ENCODE data around the gene ADORA3.
"Not testable (repeated sequence)": the region's sequence is repeated elsewhere in the genome, so short reads cannot be mapped to it uniquely, and the experiment has no call there.

ADORA3 gene

GRCh38 chr1:111503585-111504060, at the start of gene ADORA3, which contains the start of gene TMIGD3:
Gene ADORA3 (minus strand): TSS chr1:111503633. CDS start chr1:111503354, 279 bp downstream.
Gene TMIGD3 (minus strand): TSS chr1:111503633. CDS start chr1:111503354, 279 bp downstream.
- peak; percentile 93 for DNase-seq

GRCh38 chr1:111553196-111553595, 49.8 kb upstream of the ADORA3 start:
- DNase-seq, result no peak

GRCh38 chr1:111552587-111552986, 49.2 kb upstream of the ADORA3 start:
- DNase-seq, result no peak

- no peak for DNase-seq
These were observed 48.4 kb upstream of the ADORA3 start for GRCh38 chr1:111551623-111552411.

- not testable (repeated sequence) for DNase-seq
These were observed 44.4 kb upstream of the ADORA3 start for GRCh38 chr1:111547786-111548185.

- no peak for DNase-seq
These were observed 38.8 kb upstream of the ADORA3 start for GRCh38 chr1:111542187-111542586.

- DNase-seq, result no peak
These were observed 38.3 kb upstream of the ADORA3 start for GRCh38 chr1:111541721-111542120.

- no peak for DNase-seq
These were observed 37.5 kb upstream of the ADORA3 start for GRCh38 chr1:111540928-111541327.

- no peak for DNase-seq
These were observed 35.1 kb upstream of the ADORA3 start for GRCh38 chr1:111538343-111539025.

- no peak for DNase-seq
These were observed 32.1 kb upstream of the ADORA3 start for GRCh38 chr1:111535256-111536191.

- DNase-seq, result no peak
These were observed 16.6 kb upstream of the ADORA3 start for GRCh38 chr1:111520053-111520452.

- no peak for DNase-seq
These were observed 14.2 kb upstream of the ADORA3 start for GRCh38 chr1:111517469-111518225.

- peak; percentile 90 for DNase-seq
These were observed 12.6 kb upstream of the ADORA3 start for GRCh38 chr1:111516005-111516535.

- peak; percentile 22 for DNase-seq
These were observed 12.0 kb upstream of the ADORA3 start for GRCh38 chr1:111515291-111516004.

GRCh38 chr1:111513410-111514020, 10.1 kb upstream of the ADORA3 start:
- DNase-seq, result no peak

- no peak for DNase-seq
These were observed 9.5 kb upstream of the ADORA3 start for GRCh38 chr1:111512931-111513330.

GRCh38 chr1:111512132-111512889, 8.9 kb upstream of the ADORA3 start:
- no peak for DNase-seq

GRCh38 chr1:111511370-111511769, 7.9 kb upstream of the ADORA3 start:
- no peak for DNase-seq

GRCh38 chr1:111509997-111510375, 6.6 kb upstream of the ADORA3 start:
- DNase-seq, result no peak

All from GF-D8 (cell line).